ENCODE results near the gene DCAF17.
"Not testable (repeated sequence)": the region's sequence is repeated elsewhere in the genome, so short reads cannot be mapped to it uniquely, and the experiment has no call there.

DCAF17 gene

DNA sequence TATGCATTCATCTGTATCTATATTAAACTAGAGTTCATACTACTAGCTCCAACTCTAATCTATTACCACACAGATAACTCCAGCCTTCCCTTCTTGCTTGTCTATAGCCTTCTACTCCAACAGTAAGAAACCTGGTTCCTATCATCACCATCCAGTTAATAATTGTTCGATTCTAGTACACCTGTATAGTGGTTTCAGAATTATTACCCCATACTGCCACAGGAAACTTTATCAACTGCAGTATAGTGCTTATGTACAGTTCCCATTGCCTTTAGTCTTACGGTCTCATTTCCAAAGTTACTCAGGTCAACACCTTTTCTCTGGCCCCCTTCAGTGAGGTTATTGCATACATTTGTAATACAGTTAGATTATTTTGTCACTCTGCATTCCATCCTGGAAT is 14.7 kb upstream of the DCAF17 start:
- TF ChIP-seq, protein P1, sequence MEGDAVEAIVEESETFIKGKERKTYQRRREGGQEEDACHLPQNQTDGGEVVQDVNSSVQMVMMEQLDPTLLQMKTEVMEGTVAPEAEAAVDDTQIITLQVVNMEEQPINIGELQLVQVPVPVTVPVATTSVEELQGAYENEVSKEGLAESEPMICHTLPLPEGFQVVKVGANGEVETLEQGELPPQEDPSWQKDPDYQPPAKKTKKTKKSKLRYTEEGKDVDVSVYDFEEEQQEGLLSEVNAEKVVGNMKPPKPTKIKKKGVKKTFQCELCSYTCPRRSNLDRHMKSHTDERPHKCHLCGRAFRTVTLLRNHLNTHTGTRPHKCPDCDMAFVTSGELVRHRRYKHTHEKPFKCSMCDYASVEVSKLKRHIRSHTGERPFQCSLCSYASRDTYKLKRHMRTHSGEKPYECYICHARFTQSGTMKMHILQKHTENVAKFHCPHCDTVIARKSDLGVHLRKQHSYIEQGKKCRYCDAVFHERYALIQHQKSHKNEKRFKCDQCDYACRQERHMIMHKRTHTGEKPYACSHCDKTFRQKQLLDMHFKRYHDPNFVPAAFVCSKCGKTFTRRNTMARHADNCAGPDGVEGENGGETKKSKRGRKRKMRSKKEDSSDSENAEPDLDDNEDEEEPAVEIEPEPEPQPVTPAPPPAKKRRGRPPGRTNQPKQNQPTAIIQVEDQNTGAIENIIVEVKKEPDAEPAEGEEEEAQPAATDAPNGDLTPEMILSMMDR (IDR thresholded peaks at IDR 0.05; ENCODE audit: low read depth, low read length), result no peak

DNA sequence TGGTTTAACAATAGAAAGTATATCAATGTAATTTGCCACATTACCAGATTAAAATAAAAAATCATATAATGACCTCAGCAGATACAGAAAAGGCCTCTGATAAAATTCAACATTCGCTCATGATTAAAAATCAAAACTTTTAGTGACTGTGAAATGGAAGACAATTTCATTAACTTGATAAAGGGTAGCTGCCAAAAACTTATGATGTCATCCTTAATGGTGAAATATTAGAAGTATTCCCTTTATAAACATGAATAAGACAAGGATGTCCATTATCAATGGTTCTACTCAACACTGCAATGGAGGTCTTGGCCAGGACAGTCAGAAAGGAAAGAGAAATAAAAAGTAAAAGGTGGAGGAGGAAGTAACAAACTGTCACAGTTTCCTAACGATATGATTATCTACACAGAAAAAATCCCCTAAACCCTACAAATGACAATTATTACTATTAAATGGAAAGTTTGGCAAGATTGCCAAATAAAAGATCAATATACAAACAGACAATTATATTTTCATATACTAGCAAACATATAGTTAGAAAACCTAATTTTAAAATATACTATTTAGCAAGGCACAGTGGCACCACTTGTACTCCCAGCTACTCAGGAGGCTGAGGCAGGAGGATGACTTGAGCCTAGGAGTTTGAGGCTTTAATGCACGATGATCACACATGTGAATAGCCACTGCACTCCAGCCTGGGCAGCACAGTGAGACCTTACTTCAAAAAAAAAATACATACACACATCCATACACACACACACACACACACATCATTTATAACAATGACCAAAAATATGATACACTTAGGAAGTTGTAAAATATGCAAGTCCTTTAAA is 13.1 kb upstream of the DCAF17 start:
- H3K4me3 ChIP-seq (ENCODE audit: low read depth, low read length), result no peak overlapping the region
- TF ChIP-seq, protein P1 (IDR thresholded peaks at IDR 0.05; ENCODE audit: low read depth, low read length), result no peak

More for the DNA sequence above, 14.7 kb upstream of the DCAF17 start:
- no peak overlapping the region for H3K4me3 ChIP-seq (ENCODE audit: low read depth, low read length)

DNA sequence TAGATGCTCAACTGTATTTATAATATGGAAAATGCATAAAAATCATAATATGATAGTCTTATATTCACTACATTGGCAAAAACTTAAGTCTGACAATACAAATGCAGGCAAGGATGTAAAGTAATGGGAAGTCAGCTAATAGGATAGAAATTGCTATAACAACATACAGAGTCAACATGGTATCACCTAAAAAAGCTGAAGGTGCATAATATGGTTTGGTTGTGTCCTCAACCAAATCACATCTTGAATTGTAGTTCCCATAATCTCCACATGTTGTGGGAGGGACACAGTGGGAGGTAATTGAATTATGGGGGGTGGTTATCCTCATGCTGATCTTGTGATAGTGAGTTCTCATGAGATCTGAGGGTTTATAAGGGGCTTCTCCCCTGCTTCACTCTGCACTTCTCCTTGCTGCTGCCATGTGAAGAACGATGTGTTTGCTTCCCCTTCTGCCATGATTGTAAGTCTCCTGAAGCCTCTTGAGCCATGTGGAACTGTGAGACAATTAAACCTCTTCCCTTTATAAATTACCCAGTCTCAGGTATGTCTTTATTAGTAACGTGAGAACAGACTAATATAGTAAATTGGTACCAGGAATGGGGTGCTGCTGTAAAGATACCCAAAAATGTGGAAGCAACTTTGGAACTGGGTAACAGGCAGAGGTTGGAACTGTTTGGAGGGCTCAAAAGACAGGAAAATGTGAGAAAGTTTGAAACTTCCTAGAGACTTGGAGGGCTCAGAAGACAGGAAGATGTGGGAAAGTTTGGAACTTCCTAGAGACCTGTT is 11.1 kb upstream of the DCAF17 start:
- H3K4me3 ChIP-seq (ENCODE audit: low read depth, low read length), result not testable (repeated sequence)

DNA sequence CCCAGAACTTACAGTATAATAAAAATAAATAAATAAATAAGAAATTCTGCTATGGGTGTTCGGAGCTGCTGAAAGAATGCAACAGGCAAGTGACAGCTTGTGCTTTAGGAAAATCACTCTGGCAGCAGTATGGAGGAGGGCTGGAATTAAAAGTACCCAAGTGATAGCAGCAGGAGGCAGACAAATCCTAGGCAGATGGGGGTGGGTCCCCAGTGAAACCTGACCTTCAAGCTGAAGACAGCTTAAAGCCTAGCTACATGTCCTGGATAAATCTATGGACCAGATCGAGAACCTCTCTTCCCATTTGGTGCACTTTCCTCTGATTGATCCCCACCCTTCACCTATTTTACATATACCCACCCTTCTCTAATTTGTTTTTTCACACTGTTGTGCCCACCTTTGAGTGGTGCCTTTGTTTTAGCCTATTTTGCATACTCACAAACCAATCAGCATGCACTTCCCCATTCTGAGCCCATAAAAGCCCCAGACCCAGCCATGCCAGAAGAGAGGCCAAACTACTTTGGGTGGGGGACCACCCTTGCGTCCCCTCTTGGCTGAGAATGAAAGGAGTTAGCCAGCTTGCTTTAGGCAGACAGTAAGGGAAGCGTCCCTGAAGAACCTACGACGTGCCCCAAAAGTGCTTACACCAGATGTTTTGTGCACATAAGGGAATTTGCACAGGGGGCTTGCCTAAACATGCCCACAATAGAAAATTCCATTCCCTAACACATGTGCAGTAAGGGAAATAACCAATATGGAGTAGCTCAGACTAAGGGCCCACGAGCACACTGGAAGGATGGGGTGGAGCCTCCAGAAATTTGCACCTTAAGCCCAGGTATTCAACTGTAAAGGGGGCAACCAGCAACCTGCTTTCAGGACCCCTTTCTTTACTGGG is 3.3 kb upstream of the DCAF17 start:
- H3K4me3 ChIP-seq (ENCODE audit: low read depth, low read length), result no peak overlapping the region
- TF ChIP-seq, protein P1 (IDR thresholded peaks at IDR 0.05; ENCODE audit: low read depth, low read length), result no peak

DNA sequence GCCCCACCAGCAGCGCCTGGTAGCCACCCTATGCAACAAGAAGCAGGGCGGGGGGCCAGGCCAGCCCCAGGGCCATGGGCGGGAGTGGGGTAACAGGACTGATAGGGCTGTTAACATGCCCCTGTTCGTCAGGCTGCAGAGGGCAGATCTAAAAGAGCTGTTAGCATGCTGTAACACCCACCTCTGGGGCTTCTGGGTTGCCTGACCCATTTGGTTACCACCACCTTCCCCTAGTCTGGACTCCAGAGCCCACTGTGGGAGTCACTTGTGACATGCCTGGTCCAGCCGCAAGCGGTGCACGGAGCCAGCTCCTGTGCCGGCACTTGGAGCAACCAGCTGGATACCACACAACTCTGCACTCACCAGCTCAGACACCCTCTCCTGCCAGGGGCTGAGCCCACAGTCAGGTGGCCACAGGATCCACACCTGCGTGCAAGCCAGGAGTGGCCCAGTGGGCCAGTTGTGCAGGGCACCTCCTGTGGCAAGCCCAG is 2.3 kb upstream of the DCAF17 start:
- TF ChIP-seq, protein P1 (IDR thresholded peaks at IDR 0.05; ENCODE audit: low read depth, low read length), result no peak
- H3K4me3 ChIP-seq (ENCODE audit: low read depth, low read length), result no peak overlapping the region

DNA sequence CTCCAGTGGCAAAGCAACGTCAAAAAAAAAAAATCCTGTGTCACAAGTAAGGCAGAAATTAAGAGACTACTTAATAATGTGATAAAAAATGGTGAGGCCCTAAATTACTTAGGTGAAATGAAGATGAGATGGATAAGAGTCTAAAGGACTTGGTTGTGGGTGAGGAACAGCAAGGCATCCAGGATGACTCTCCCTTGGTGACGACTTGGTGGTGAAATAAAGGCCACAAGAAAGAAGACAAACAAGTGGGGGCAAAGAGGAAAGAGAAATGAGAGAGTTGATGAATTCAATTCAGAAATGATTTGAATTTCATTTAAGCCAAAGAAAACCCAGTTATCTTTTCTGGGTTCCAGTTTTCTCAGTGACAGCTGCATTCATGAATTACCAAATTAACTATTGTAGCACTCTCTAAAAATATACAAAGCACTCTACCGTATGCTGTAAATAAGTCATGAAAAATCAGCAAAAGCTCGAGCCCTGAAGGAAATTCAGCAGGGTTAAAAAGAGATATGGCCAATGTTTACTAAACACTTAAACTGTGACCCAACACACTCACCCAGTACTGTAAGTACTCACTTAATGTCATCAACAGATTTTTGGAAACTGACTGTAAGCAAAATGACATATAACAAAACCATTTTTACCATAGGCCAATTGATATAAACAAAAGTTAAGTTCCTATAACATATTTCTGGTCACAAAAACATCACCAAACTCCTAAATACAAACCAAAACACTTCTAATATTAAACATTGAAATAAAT is 1.6 kb upstream of the DCAF17 start:
- H3K4me3 ChIP-seq (ENCODE audit: low read depth, low read length), result peak overlapping the region; percentile 71

More for the DNA sequence above, 1.6 kb upstream of the DCAF17 start:
- TF ChIP-seq, protein P1 (IDR thresholded peaks at IDR 0.05; ENCODE audit: low read depth, low read length), result no peak
